GM23338 (cell line): ENCODE data around the gene CUEDC1. TPM values are rescaled to one million over a fixed set of nuclear protein-coding genes. Genes with fewer than 3 reads are reported as not detected.

Experiments used
- ATAC-seq: fragments of 200-7000 bp; cut with Tn5 transposase; 3 replicates; pipeline ENCODE4 v1.9.1; 2020
- DNase-seq: peaks from one replicate; pipeline ENCODE4 v3.0.0-alpha.2; 2015; ENCODE audit warnings: low spot score
- H2AFZ ChIP-seq: fragments of 200-600 bp; sonication (generic); 2 replicates; pipeline ENCODE4 v1.8.0; 2016; ENCODE audit warnings: antibody characterized with exemption, mild to moderate bottlenecking, moderate library complexity
- H3F3A ChIP-seq: fragments of 200-600 bp; sonication (generic); replicated peaks from 2 replicates; pipeline ENCODE4 v1.8.0; 2017; ENCODE audit warnings: antibody characterized with exemption, mixed run types, low read depth
- H3K27ac ChIP-seq: fragments of 200-600 bp; sonication (generic); 2 replicates; pipeline ENCODE4 v1.6.1; 2016; ENCODE audit warnings: low read depth
- H3K27me3 ChIP-seq: fragments of 200-600 bp; sonication (generic); 2 replicates; pipeline ENCODE4 v1.8.0; 2016; ENCODE audit warnings: mild to moderate bottlenecking, mixed run types, moderate library complexity; ENCODE audit not compliant: insufficient read depth
- H3K36me3 ChIP-seq: fragments of 200-600 bp; sonication (generic); 2 replicates; pipeline ENCODE4 v1.8.0; 2016; ENCODE audit warnings: mild to moderate bottlenecking; ENCODE audit not compliant: insufficient read depth
- H3K4me1 ChIP-seq: fragments of 200-600 bp; sonication (generic); 2 replicates; pipeline ENCODE4 v1.8.0; 2016; ENCODE audit warnings: mild to moderate bottlenecking, moderate library complexity; ENCODE audit not compliant: insufficient read depth
- H3K4me2 ChIP-seq: fragments of 200-600 bp; sonication (generic); 2 replicates; pipeline ENCODE4 v1.7.1; 2017; ENCODE audit warnings: mixed run types
- H3K4me3 ChIP-seq: fragments of 200-600 bp; sonication (generic); 2 replicates; pipeline ENCODE4 v1.6.1; 2016; ENCODE audit warnings: mixed run types
- H3K79me2 ChIP-seq: fragments of 200-600 bp; sonication (generic); replicated peaks from 2 replicates; pipeline ENCODE4 v1.8.0; 2017; ENCODE audit warnings: mild to moderate bottlenecking; ENCODE audit not compliant: insufficient read depth
- H3K9me2 ChIP-seq: fragments of 200-600 bp; sonication (generic); 2 replicates; pipeline ENCODE4 v1.8.0; 2017; ENCODE audit not compliant: insufficient read depth
- H4K20me1 ChIP-seq: fragments of 200-600 bp; sonication (generic); replicated peaks from 2 replicates; pipeline ENCODE4 v1.8.0; 2017; ENCODE audit warnings: mild to moderate bottlenecking; ENCODE audit not compliant: insufficient read depth
- H3K27ac Mint-ChIP-seq: 2 replicates; pipeline ENCODE4 v1.8.0; 2020; ENCODE audit warnings: inconsistent platforms, mild to moderate bottlenecking, moderate library complexity, mixed read lengths
- H3K27me3 Mint-ChIP-seq: 3 replicates; pipeline ENCODE4 v1.8.0; 2022; ENCODE audit warnings: low read depth, mild to moderate bottlenecking, moderate library complexity, mixed read lengths, inconsistent platforms; ENCODE audit not compliant: insufficient read depth, poor library complexity
- H3K36me3 Mint-ChIP-seq: 3 replicates; pipeline ENCODE4 v1.8.0; 2021; ENCODE audit warnings: low read depth, mild to moderate bottlenecking, inconsistent platforms, moderate library complexity, mixed read lengths
- H3K4me1 Mint-ChIP-seq: 3 replicates; pipeline ENCODE4 v1.8.0; 2020; ENCODE audit warnings: mild to moderate bottlenecking, inconsistent platforms, mixed read lengths
- H3K4me3 Mint-ChIP-seq: 3 replicates; pipeline ENCODE4 v1.8.0; 2021; ENCODE audit warnings: moderate library complexity, mild to moderate bottlenecking, inconsistent platforms, mixed read lengths
- H3K9me3 Mint-ChIP-seq: 3 replicates; pipeline ENCODE4 v1.8.0; 2020; ENCODE audit warnings: moderate library complexity, mild to moderate bottlenecking, inconsistent platforms, mixed read lengths
- EZH2 ChIP-seq: fragments of 200-600 bp; sonication (generic); IDR thresholded peaks from one replicate; pipeline ENCODE4 v1.8.0; 2017; ENCODE audit warnings: antibody characterized with exemption, mild to moderate bottlenecking, low read depth; ENCODE audit not compliant: unreplicated experiment
- EZH2phosphoT487 ChIP-seq: fragments of 200-600 bp; sonication (generic); IDR thresholded peaks from one replicate; pipeline ENCODE4 v1.8.1; 2018; ENCODE audit warnings: antibody characterized with exemption; ENCODE audit not compliant: unreplicated experiment
- POLR2AphosphoS5 ChIP-seq: IDR thresholded peaks from 2 replicates; pipeline ENCODE4 v1.6.1; 2016; ENCODE audit warnings: antibody characterized with exemption, low read depth
- polyA plus RNA-seq: library from polyadenylated mRNA; unstranded; fragments of >200 nt; fragmentation: Nextera tagmentation; extraction: Ambion mirVana; gene quantifications from 2 replicates; pipeline ENCODE4 v1.2.1, GENCODE V29; 2016
- total RNA-seq: library from RNA; depleted of rRNA; stranded (reverse); fragments of >200 nt; shearing (Covaris generic); gene quantifications from 2 replicates; pipeline ENCODE4 v1.2.3, GENCODE V29; 2014
- TF ChIP-seq, protein P1 (sequence below): fragments of 250-450 bp; sonication (Bioruptor Pico); IDR thresholded peaks from 2 replicates; pipeline ENCODE4 v1.5.0; 2020; ENCODE audit warnings: mild to moderate bottlenecking, moderate library complexity
- TF ChIP-seq, protein P2 (sequence below), 2 experiments: fragments of 200-600 bp in 1 of 2; sonication (generic) in 1 of 2; conservative IDR thresholded peaks; 2 replicates each; pipeline versions ENCODE4 v1.5.1 to v1.6.1; 2016 to 2017; ENCODE audit warnings: antibody characterized with exemption in 2 of 2, low read depth in 2 of 2, mild to moderate bottlenecking in 2 of 2, moderate library complexity in 1 of 2
- TF ChIP-seq, protein P3 (sequence below): IDR thresholded peaks from one replicate; pipeline ENCODE4 v1.6.1; 2018; ENCODE audit warnings: antibody characterized with exemption; ENCODE audit not compliant: unreplicated experiment

The CUEDC1 gene
- total and polyA plus RNA-seq, 2 experiments from 2014 or later: 3.0 to 7.7 TPM

DNA sequence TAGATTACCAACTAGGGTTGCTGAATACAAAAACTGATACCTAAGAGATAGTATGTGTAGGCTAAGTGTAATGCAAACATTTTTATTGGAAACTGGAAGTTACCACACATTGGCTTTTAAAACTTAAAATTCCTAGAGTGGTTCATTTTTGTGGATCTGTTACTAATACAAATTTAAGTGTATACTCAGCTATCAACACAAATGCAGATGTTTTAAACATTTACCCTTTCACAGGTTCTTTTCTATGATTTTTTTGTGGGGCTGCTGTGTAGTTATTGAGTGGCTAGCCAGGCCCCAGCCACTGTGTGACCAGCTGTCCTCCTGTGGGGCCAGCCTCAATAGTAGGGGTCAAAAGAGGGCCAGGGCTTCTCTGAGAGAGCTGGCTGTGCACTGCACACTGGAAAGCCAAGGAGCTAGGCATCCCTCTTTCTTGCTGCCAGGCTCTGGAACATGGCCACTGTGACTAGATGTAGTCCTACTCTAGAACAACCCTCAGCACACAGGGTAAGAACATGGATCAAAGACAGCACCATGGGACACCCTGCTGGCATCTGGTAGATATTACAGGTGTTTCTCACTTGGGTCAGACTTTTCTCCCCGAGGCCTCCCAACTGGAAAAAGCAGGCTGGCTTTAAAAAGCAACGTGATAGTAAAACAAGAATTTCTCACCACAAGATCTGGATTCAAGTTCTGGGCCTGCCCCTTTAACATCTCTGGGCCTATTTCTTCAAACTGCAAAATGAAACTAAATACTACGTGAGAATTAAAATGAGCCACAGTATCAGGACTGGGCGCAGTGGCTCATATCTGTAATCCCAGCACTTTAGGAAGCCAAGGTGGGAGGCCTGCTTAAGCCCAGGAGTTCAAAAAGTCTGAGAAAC is 40.1 kb upstream of the CUEDC1 start (continued):
- TF ChIP-seq, protein P1, sequence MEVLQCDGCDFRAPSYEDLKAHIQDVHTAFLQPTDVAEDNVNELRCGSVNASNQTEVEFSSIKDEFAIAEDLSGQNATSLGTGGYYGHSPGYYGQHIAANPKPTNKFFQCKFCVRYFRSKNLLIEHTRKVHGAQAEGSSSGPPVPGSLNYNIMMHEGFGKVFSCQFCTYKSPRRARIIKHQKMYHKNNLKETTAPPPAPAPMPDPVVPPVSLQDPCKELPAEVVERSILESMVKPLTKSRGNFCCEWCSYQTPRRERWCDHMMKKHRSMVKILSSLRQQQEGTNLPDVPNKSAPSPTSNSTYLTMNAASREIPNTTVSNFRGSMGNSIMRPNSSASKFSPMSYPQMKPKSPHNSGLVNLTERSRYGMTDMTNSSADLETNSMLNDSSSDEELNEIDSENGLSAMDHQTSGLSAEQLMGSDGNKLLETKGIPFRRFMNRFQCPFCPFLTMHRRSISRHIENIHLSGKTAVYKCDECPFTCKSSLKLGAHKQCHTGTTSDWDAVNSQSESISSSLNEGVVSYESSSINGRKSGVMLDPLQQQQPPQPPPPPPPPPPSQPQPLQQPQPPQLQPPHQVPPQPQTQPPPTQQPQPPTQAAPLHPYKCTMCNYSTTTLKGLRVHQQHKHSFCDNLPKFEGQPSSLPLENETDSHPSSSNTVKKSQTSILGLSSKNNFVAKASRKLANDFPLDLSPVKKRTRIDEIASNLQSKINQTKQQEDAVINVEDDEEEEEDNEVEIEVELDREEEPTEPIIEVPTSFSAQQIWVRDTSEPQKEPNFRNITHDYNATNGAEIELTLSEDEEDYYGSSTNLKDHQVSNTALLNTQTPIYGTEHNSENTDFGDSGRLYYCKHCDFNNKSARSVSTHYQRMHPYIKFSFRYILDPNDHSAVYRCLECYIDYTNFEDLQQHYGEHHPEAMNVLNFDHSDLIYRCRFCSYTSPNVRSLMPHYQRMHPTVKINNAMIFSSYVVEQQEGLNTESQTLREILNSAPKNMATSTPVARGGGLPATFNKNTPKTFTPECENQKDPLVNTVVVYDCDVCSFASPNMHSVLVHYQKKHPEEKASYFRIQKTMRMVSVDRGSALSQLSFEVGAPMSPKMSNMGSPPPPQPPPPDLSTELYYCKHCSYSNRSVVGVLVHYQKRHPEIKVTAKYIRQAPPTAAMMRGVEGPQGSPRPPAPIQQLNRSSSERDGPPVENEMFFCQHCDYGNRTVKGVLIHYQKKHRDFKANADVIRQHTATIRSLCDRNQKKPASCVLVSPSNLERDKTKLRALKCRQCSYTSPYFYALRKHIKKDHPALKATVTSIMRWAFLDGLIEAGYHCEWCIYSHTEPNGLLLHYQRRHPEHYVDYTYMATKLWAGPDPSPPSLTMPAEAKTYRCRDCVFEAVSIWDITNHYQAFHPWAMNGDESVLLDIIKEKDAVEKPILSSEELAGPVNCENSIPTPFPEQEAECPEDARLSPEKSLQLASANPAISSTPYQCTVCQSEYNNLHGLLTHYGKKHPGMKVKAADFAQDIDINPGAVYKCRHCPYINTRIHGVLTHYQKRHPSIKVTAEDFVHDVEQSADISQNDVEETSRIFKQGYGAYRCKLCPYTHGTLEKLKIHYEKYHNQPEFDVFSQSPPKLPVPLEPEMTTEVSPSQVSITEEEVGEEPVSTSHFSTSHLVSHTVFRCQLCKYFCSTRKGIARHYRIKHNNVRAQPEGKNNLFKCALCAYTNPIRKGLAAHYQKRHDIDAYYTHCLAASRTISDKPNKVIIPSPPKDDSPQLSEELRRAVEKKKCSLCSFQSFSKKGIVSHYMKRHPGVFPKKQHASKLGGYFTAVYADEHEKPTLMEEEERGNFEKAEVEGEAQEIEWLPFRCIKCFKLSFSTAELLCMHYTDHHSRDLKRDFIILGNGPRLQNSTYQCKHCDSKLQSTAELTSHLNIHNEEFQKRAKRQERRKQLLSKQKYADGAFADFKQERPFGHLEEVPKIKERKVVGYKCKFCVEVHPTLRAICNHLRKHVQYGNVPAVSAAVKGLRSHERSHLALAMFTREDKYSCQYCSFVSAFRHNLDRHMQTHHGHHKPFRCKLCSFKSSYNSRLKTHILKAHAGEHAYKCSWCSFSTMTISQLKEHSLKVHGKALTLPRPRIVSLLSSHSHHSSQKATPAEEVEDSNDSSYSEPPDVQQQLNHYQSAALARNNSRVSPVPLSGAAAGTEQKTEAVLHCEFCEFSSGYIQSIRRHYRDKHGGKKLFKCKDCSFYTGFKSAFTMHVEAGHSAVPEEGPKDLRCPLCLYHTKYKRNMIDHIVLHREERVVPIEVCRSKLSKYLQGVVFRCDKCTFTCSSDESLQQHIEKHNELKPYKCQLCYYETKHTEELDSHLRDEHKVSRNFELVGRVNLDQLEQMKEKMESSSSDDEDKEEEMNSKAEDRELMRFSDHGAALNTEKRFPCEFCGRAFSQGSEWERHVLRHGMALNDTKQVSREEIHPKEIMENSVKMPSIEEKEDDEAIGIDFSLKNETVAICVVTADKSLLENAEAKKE: peak; percentile 57; the same call in 1 of the 2 replicates
- TF ChIP-seq EZH2 (no peak), POLR2AphosphoS5 (peak; percentile 62), EZH2phosphoT487 (no peak)
- TF ChIP-seq, protein P2, sequence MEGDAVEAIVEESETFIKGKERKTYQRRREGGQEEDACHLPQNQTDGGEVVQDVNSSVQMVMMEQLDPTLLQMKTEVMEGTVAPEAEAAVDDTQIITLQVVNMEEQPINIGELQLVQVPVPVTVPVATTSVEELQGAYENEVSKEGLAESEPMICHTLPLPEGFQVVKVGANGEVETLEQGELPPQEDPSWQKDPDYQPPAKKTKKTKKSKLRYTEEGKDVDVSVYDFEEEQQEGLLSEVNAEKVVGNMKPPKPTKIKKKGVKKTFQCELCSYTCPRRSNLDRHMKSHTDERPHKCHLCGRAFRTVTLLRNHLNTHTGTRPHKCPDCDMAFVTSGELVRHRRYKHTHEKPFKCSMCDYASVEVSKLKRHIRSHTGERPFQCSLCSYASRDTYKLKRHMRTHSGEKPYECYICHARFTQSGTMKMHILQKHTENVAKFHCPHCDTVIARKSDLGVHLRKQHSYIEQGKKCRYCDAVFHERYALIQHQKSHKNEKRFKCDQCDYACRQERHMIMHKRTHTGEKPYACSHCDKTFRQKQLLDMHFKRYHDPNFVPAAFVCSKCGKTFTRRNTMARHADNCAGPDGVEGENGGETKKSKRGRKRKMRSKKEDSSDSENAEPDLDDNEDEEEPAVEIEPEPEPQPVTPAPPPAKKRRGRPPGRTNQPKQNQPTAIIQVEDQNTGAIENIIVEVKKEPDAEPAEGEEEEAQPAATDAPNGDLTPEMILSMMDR (conservative IDR thresholded peaks at IDR 0.05; ENCODE audit: low read depth in 2 of 2): peak; percentile 61 to 77

DNA sequence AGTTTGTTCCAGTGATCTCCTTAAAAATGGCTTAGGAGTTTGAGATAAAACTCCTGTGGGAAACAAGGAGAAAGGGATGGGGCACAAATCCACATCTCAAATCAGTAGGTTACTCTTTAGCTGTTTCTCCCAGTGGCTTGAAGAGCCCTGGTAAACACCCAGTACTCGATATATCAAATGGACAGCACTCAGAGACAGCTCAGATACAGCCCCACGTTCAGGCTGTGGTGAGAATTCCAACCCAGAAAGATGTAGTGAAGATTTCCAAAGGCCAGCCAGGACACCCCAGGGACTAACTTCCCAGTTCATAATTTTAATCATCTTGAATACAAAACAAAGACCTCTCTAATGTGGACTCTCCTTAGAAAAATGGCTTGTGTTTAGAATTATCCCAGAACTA is 39.2 kb upstream of the CUEDC1 start:
- Mint-ChIP-seq H3K4me3 (no peak overlapping the region), H3K27ac (no peak overlapping the region), H3K36me3 (peaks cover 37% of the 10 kb centered on the region; the same call in 2 of the 3 replicates), H3K4me1 (peaks cover 49% of the 10 kb centered on the region), H3K27me3 (peaks cover 2% of the 10 kb centered on the region), H3K9me3 (no peaks in the 10 kb centered on the region)
- Histone ChIP-seq H3K4me1 (peaks cover 9% of the 10 kb centered on the region), H3K4me3 (no peak overlapping the region), H3K9me2 (no peaks in the 10 kb centered on the region), H3K4me2 (no peak overlapping the region), H3K27ac (no peak overlapping the region), H3K36me3 (no peaks in the 10 kb centered on the region; the same call in 1 of the 2 replicates), H4K20me1 (peaks cover 11% of the 10 kb centered on the region), H3K27me3 (no peaks in the 10 kb centered on the region), H2AFZ (no peak overlapping the region), H3F3A (no peaks in the 10 kb centered on the region; the same call in 1 of the 2 replicates), H3K79me2 (no peaks in the 10 kb centered on the region)
- 0 out of 2 replicates have a peak, but pooled peaks have one; percentile 16 for TF ChIP-seq POLR2AphosphoS5
- TF ChIP-seq, protein P3, sequence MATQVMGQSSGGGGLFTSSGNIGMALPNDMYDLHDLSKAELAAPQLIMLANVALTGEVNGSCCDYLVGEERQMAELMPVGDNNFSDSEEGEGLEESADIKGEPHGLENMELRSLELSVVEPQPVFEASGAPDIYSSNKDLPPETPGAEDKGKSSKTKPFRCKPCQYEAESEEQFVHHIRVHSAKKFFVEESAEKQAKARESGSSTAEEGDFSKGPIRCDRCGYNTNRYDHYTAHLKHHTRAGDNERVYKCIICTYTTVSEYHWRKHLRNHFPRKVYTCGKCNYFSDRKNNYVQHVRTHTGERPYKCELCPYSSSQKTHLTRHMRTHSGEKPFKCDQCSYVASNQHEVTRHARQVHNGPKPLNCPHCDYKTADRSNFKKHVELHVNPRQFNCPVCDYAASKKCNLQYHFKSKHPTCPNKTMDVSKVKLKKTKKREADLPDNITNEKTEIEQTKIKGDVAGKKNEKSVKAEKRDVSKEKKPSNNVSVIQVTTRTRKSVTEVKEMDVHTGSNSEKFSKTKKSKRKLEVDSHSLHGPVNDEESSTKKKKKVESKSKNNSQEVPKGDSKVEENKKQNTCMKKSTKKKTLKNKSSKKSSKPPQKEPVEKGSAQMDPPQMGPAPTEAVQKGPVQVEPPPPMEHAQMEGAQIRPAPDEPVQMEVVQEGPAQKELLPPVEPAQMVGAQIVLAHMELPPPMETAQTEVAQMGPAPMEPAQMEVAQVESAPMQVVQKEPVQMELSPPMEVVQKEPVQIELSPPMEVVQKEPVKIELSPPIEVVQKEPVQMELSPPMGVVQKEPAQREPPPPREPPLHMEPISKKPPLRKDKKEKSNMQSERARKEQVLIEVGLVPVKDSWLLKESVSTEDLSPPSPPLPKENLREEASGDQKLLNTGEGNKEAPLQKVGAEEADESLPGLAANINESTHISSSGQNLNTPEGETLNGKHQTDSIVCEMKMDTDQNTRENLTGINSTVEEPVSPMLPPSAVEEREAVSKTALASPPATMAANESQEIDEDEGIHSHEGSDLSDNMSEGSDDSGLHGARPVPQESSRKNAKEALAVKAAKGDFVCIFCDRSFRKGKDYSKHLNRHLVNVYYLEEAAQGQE: no peak
- ATAC-seq: peak; percentile 11
- no peak for DNase-seq
